HEK293 (cell line): ENCODE measurements around the gene ABCA12.

Experiments used
- CTCF ChIA-PET: fragments of 350-600 bp; formaldehyde crosslinking; extraction: SDS; loops from one replicate; lab custom pipeline; 2021; ENCODE audit warnings: antibody characterized with exemption; lab: Yijun Ruan, JAX
- POLR2A ChIA-PET: fragments of 300-600 bp; formaldehyde crosslinking; extraction: SDS; loops from one replicate; lab custom pipeline; 2020; ENCODE audit warnings: antibody characterized with exemption, inconsistent platforms; lab: Yijun Ruan, JAX
- H3K27ac ChIP-seq: fragments of 200-500 bp; sonication (Bioruptor generic); 2 replicates; pipeline ENCODE4 v1.5.1; 2014; ENCODE audit warnings: low read depth, low read length, control low read depth, inconsistent platforms; ENCODE audit errors: extremely low read depth
- H3K36me3 ChIP-seq, 2 experiments: fragments of 200-500 bp in 1 of 2; sonication (Bioruptor generic) in 1 of 2; 1 replicate in 1 of 2; 2 replicates in 1 of 2; pipeline ENCODE4 v1.5.1; 2014 to 2017; ENCODE audit warnings: inconsistent platforms in 2 of 2, low read length in 2 of 2; ENCODE audit not compliant: control insufficient read depth in 2 of 2, insufficient read depth in 1 of 2
- H3K4me1 ChIP-seq: fragments of 200-500 bp; sonication (Bioruptor generic); 2 replicates; pipeline ENCODE4 v1.5.1; 2014; ENCODE audit warnings: mild to moderate bottlenecking, low read length, inconsistent platforms; ENCODE audit not compliant: control insufficient read depth, insufficient read depth
- H3K4me3 ChIP-seq: 2 replicates; pipeline ENCODE4 v1.5.1; 2011; ENCODE audit warnings: low read depth, mild to moderate bottlenecking, control low read depth, low read length, moderate library complexity
- H3K9me3 ChIP-seq: fragments of 200-500 bp; sonication (Bioruptor generic); 2 replicates; pipeline ENCODE4 v1.5.1; 2014; ENCODE audit warnings: low read depth, low read length, inconsistent platforms; ENCODE audit not compliant: control insufficient read depth, insufficient read depth
- HOXC10 ChIP-seq: sonication (generic); formaldehyde crosslinking; IDR thresholded peaks from 2 replicates; pipeline ENCODE4 v1.8.1; 2023; ENCODE audit warnings: mild to moderate bottlenecking, missing genetic modification reagents
- KLF8 ChIP-seq: fragments of 450-650 bp; formaldehyde crosslinking; IDR thresholded peaks from 2 replicates; pipeline ENCODE4 v1.5.1; 2016; ENCODE audit warnings: missing biosample characterization, missing genetic modification characterization
- REPIN1 ChIP-seq: fragments of 450-650 bp; formaldehyde crosslinking; IDR thresholded peaks from 2 replicates; pipeline ENCODE4 v1.5.1; 2017; ENCODE audit warnings: missing biosample characterization, missing genetic modification characterization, low read depth
- SETDB1 ChIP-seq: IDR thresholded peaks from one replicate; pipeline ENCODE4 v1.6.1; 2017; ENCODE audit warnings: mild to moderate bottlenecking, low read length, moderate library complexity, mixed read lengths; ENCODE audit not compliant: insufficient read length
- ZBTB20 ChIP-seq: fragments of 450-650 bp; formaldehyde crosslinking; IDR thresholded peaks from 2 replicates; pipeline ENCODE4 v1.5.1; 2016; ENCODE audit warnings: missing biosample characterization, missing genetic modification characterization
- ZBTB8A ChIP-seq: fragments of 450-650 bp; formaldehyde crosslinking; IDR thresholded peaks from 2 replicates; pipeline ENCODE4 v1.5.1; 2016; ENCODE audit warnings: missing biosample characterization, missing genetic modification characterization
- ZNF10 ChIP-seq: fragments of 450-650 bp; formaldehyde crosslinking; IDR thresholded peaks from 2 replicates; pipeline ENCODE4 v1.5.1; 2017; ENCODE audit warnings: missing biosample characterization, missing genetic modification characterization
- ZNF138 ChIP-seq: fragments of 450-650 bp; formaldehyde crosslinking; IDR thresholded peaks from 2 replicates; pipeline ENCODE4 v1.5.1; 2016; ENCODE audit warnings: missing biosample characterization, missing genetic modification characterization, borderline replicate concordance
- ZNF146 ChIP-seq: fragments of 450-650 bp; formaldehyde crosslinking; IDR thresholded peaks from 2 replicates; pipeline ENCODE4 v1.5.1; 2016; ENCODE audit warnings: missing biosample characterization, missing genetic modification characterization
- ZNF184 ChIP-seq: fragments of 450-650 bp; IDR thresholded peaks from 2 replicates; pipeline ENCODE4 v1.5.1; 2018; ENCODE audit warnings: missing biosample characterization, mild to moderate bottlenecking, missing genetic modification characterization
- ZNF214 ChIP-seq: fragments of 450-650 bp; formaldehyde crosslinking; IDR thresholded peaks from 2 replicates; pipeline ENCODE4 v1.5.1; 2017; ENCODE audit warnings: missing biosample characterization, mild to moderate bottlenecking, missing genetic modification characterization, borderline replicate concordance
- ZNF280C ChIP-seq: fragments of 450-650 bp; formaldehyde crosslinking; IDR thresholded peaks from 2 replicates; pipeline ENCODE4 v1.5.1; 2016; ENCODE audit warnings: missing biosample characterization, missing genetic modification characterization
- ZNF416 ChIP-seq: fragments of 450-650 bp; formaldehyde crosslinking; IDR thresholded peaks from 2 replicates; pipeline ENCODE4 v1.5.1; 2016; ENCODE audit warnings: missing biosample characterization, missing genetic modification characterization
- ZNF426 ChIP-seq: fragments of 450-650 bp; formaldehyde crosslinking; IDR thresholded peaks from 2 replicates; pipeline ENCODE4 v1.5.1; 2017; ENCODE audit warnings: missing biosample characterization, missing genetic modification characterization, mild to moderate bottlenecking, inconsistent platforms, moderate library complexity
- ZNF596 ChIP-seq: fragments of 450-650 bp; IDR thresholded peaks from 2 replicates; pipeline ENCODE4 v1.5.0; 2018; ENCODE audit warnings: missing biosample characterization, mild to moderate bottlenecking, missing genetic modification characterization, moderate library complexity
- ZNF624 ChIP-seq: fragments of 450-650 bp; formaldehyde crosslinking; IDR thresholded peaks from 2 replicates; pipeline ENCODE4 v1.5.1; 2017; ENCODE audit warnings: missing biosample characterization, missing genetic modification characterization
- ZNF626 ChIP-seq: fragments of 450-650 bp; sonication (Bioruptor Pico); formaldehyde crosslinking; IDR thresholded peaks from 2 replicates; pipeline ENCODE4 v1.5.1; 2018; ENCODE audit warnings: missing biosample characterization, missing genetic modification characterization, inconsistent platforms
- ZNF629 ChIP-seq: fragments of 450-650 bp; formaldehyde crosslinking; IDR thresholded peaks from 2 replicates; pipeline ENCODE4 v1.5.1; 2017; ENCODE audit warnings: missing biosample characterization, missing genetic modification characterization
- ZNF664 ChIP-seq: fragments of 450-650 bp; formaldehyde crosslinking; IDR thresholded peaks from 2 replicates; pipeline ENCODE4 v1.5.1; 2016; ENCODE audit warnings: missing biosample characterization, missing genetic modification characterization
- ZNF701 ChIP-seq: fragments of 450-650 bp; formaldehyde crosslinking; IDR thresholded peaks from 2 replicates; pipeline ENCODE4 v1.5.1; 2016; ENCODE audit warnings: missing biosample characterization, missing genetic modification characterization
- ZNF76 ChIP-seq: fragments of 450-650 bp; formaldehyde crosslinking; IDR thresholded peaks from 2 replicates; pipeline ENCODE4; 2016; ENCODE audit warnings: low read depth, missing biosample characterization, missing genetic modification characterization, borderline replicate concordance
- ZNF837 ChIP-seq: fragments of 450-650 bp; formaldehyde crosslinking; IDR thresholded peaks from 2 replicates; pipeline ENCODE4 v1.5.1; 2016; ENCODE audit warnings: missing biosample characterization, missing genetic modification characterization
- ZSCAN18 ChIP-seq: fragments of 450-650 bp; formaldehyde crosslinking; IDR thresholded peaks from 2 replicates; pipeline ENCODE4 v1.5.1; 2016; ENCODE audit warnings: missing biosample characterization, missing genetic modification characterization

Gene ABCA12

GRCh38 chr2:215161301-215161829 is 22.9 kb upstream of the ABCA12 start:
- CTCF ChIA-PET: no interaction called here
- no peaks in the 10 kb centered on the region for H3K36me3 ChIP-seq
- no peak overlapping the region for H3K4me3 ChIP-seq
- H3K4me1 ChIP-seq: no peaks in the 10 kb centered on the region
- no peak overlapping the region for H3K27ac ChIP-seq
- H3K9me3 ChIP-seq: no peaks in the 10 kb centered on the region
- TF ChIP-seq HOXC10 (CRISPR knock-in tag) (no peak), ZNF837 (tag by site-specific recombination) (no peak), ZBTB8A (tag by site-specific recombination) (no peak), ZNF214 (tag by site-specific recombination) (no peak), ZNF426 (tag by site-specific recombination) (no peak)
- POLR2A ChIA-PET: no interaction called here

- H3K9me3 ChIP-seq: no peaks in the 10 kb centered on the region
- ChIA-PET POLR2A (no interaction called here), CTCF (no interaction called here)
- no peak overlapping the region for H3K4me3 ChIP-seq
- H3K27ac ChIP-seq: no peak overlapping the region
- H3K36me3 ChIP-seq: no peaks in the 10 kb centered on the region
- H3K4me1 ChIP-seq: no peaks in the 10 kb centered on the region
- no peak for TF ChIP-seq ZNF596 (tag by site-specific recombination)
- no peak for TF ChIP-seq REPIN1 (tag by site-specific recombination)
- no peak for TF ChIP-seq ZNF280C
- no peak for TF ChIP-seq ZNF184 (tag by site-specific recombination)
- TF ChIP-seq ZNF138 (tag by site-specific recombination): no peak
- TF ChIP-seq SETDB1: no peak
- TF ChIP-seq ZNF416 (tag by site-specific recombination): no peak
- TF ChIP-seq ZNF624: no peak
- TF ChIP-seq ZNF10 (tag by site-specific recombination): no peak
- TF ChIP-seq ZSCAN18 (tag by site-specific recombination): no peak
- TF ChIP-seq ZNF76 (tag by site-specific recombination): no peak
- TF ChIP-seq ZNF664 (tag by site-specific recombination): no peak
- no peak for TF ChIP-seq ZNF146 (tag by site-specific recombination)
- TF ChIP-seq ZBTB20 (tag by site-specific recombination): no peak
- no peak for TF ChIP-seq ZNF629
- TF ChIP-seq ZNF626 (tag by site-specific recombination): no peak
- TF ChIP-seq ZNF701 (tag by site-specific recombination): no peak
- no peak for TF ChIP-seq KLF8 (tag by site-specific recombination)
Observed at GRCh38 chr2:215160081-215160480, 21.7 kb upstream of the ABCA12 start.
